ENCODE measurements around the gene STX10. TPM values are rescaled to one million over a fixed set of nuclear protein-coding genes. Genes with fewer than 3 reads are reported as not detected.

The STX10 gene
- total RNA-seq, 1 donor from 2014 or later = 89.0 TPM

- no peak for TF ChIP-seq CTCF (conservative IDR thresholded peaks at IDR 0.05; ENCODE audit: low read depth, low read length)
- no peak for DNase-seq (ENCODE audit: low read depth)
- H3K4me3 ChIP-seq (ENCODE audit: low read depth, low read length) = no peak overlapping the region
Observed at GRCh38 chr19:13103581-13104359, 46.4 kb downstream of the STX10 start.

- H3K4me3 ChIP-seq (ENCODE audit: low read depth, low read length) = no peak within 1 kb of the TSS
- no peak for TF ChIP-seq CTCF (conservative IDR thresholded peaks at IDR 0.05; ENCODE audit: low read depth, low read length)
- DNase-seq (ENCODE audit: low read depth) = no peak
Observed at GRCh38 chr19:13102666-13103580, 47.3 kb downstream of the STX10 start, which contains the start of gene LYL1. Gene LYL1, minus strand, starts transcription at chr19:13102858. Its CDS starts 1,687 bp downstream, at chr19:13101171.

- TF ChIP-seq CTCF (conservative IDR thresholded peaks at IDR 0.05; ENCODE audit: low read depth, low read length) = no peak
- no peak overlapping the region for H3K4me3 ChIP-seq (ENCODE audit: low read depth, low read length)
- no peak for DNase-seq (ENCODE audit: low read depth)
Observed at GRCh38 chr19:13102416-13102665, 47.8 kb downstream of the STX10 start.

- no peak for DNase-seq (ENCODE audit: low read depth)
- no peak overlapping the region for H3K4me3 ChIP-seq (ENCODE audit: low read depth, low read length)
- no peak for TF ChIP-seq CTCF (conservative IDR thresholded peaks at IDR 0.05; ENCODE audit: low read depth, low read length)
Observed at GRCh38 chr19:13101590-13102415, 48.4 kb downstream of the STX10 start.

- DNase-seq (ENCODE audit: low read depth) = no peak
- TF ChIP-seq CTCF (conservative IDR thresholded peaks at IDR 0.05; ENCODE audit: low read depth, low read length) = peak; percentile 62
- no peak overlapping the region for H3K4me3 ChIP-seq (ENCODE audit: low read depth, low read length)
Observed at GRCh38 chr19:13100841-13101589, 49.2 kb downstream of the STX10 start.

- DNase-seq (ENCODE audit: low read depth) = no peak
- H3K4me3 ChIP-seq (ENCODE audit: low read depth, low read length) = no peak overlapping the region
- no peak for TF ChIP-seq CTCF (conservative IDR thresholded peaks at IDR 0.05; ENCODE audit: low read depth, low read length)
Observed at GRCh38 chr19:13100031-13100588, 50.1 kb downstream of the STX10 start.
